ENCODE results near the gene MANEAL.
A peak's percentile ranks its signal among the peaks of the same experiment; 100 is the strongest.

The MANEAL gene

GRCh38 chr1:37782491-37782890 is 11.2 kb upstream of the MANEAL start:
- no peak for DNase-seq (ENCODE audit: low spot score)

- no peak for DNase-seq (ENCODE audit: low spot score)
Observed at GRCh38 chr1:37792943-37793686, 532 bp upstream of the MANEAL start.

- DNase-seq (ENCODE audit: low spot score), result no peak
Observed at GRCh38 chr1:37794372-37795339, 1.0 kb downstream of the MANEAL start.

- peak; percentile 40 for DNase-seq (ENCODE audit: low spot score)
Observed at GRCh38 chr1:37795340-37796125, 1.9 kb downstream of the MANEAL start.

- DNase-seq (ENCODE audit: low spot score), result no peak
Observed at GRCh38 chr1:37797750-37798345, 4.2 kb downstream of the MANEAL start.

- DNase-seq (ENCODE audit: low spot score), result no peak
Observed at GRCh38 chr1:37802439-37802838, 8.8 kb downstream of the MANEAL start.

- DNase-seq (ENCODE audit: low spot score), result no peak
Observed at GRCh38 chr1:37807220-37807554, 13.5 kb downstream of the MANEAL start.

GRCh38 chr1:37807555-37808368 is 14.1 kb downstream of the MANEAL start, which contains the start of the genes C1orf122 and YRDC:
Gene C1orf122, plus strand, starts transcription at chr1:37807790. Its CDS starts 615 bp downstream, at chr1:37808405.
Gene YRDC, minus strand, starts transcription at chr1:37808208. Its CDS starts 28 bp downstream, at chr1:37808180.
- peak; percentile 95 for DNase-seq (ENCODE audit: low spot score)

- DNase-seq (ENCODE audit: low spot score), result peak; percentile 40
Observed at GRCh38 chr1:37808369-37809319, 15.0 kb downstream of the MANEAL start.

GRCh38 chr1:37809942-37810341 is 16.3 kb downstream of the MANEAL start:
- no peak for DNase-seq (ENCODE audit: low spot score)

- peak; percentile 76 for DNase-seq (ENCODE audit: low spot score)
Observed at GRCh38 chr1:37811027-37811655, 17.5 kb downstream of the MANEAL start.

- DNase-seq (ENCODE audit: low spot score), result no peak
Observed at GRCh38 chr1:37813529-37814145, 20.0 kb downstream of the MANEAL start.

- DNase-seq (ENCODE audit: low spot score), result no peak
Observed at GRCh38 chr1:37814252-37814651, 20.6 kb downstream of the MANEAL start.

GRCh38 chr1:37817481-37817880 is 23.8 kb downstream of the MANEAL start:
- DNase-seq (ENCODE audit: low spot score), result no peak

- no peak for DNase-seq (ENCODE audit: low spot score)
Observed at GRCh38 chr1:37821481-37821880, 27.8 kb downstream of the MANEAL start.

GRCh38 chr1:37822906-37823815 is 29.5 kb downstream of the MANEAL start:
- DNase-seq (ENCODE audit: low spot score), result peak; percentile 50

- no peak for DNase-seq (ENCODE audit: low spot score)
Observed at GRCh38 chr1:37824001-37824400, 30.4 kb downstream of the MANEAL start.

- peak; percentile 14 for DNase-seq (ENCODE audit: low spot score)
Observed at GRCh38 chr1:37825506-37825905, 31.9 kb downstream of the MANEAL start.

All from activated CD4-positive, alpha-beta T cell treated with anti-CD3 and anti-CD28 coated beads, Interleukin-2, Interleukin-4, amounts not matched to agents 100 ng/mL and 50 ng/mL, durations not matched to agents 16 hours and 8 hours (primary cell).